ENCODE results near the gene HRAS.

GRCh38 chr11:502288-503178 is 32.8 kb downstream of the HRAS start:
- TF ChIP-seq EZH2 (IDR thresholded peaks at IDR 0.05) (no peak), POLR2AphosphoS5 (IDR thresholded peaks at IDR 0.05; ENCODE audit: borderline replicate concordance, low read depth, low read length) (no peak), FOXP2 (optimal IDR thresholded peaks at IDR 0.05; ENCODE audit: control extremely low read depth, extremely low read length, insufficient read depth) (no peak)
